DND-41 (cell line): ENCODE results near the gene BCL11B.

Experiments
- CTCF ChIP-seq: IDR thresholded peaks from 2 replicates; pipeline ENCODE4 v1.5.1; 2012; ENCODE audit warnings: borderline replicate concordance, low read length, moderate library complexity, mild to moderate bottlenecking; ENCODE audit not compliant: poor library complexity, severe bottlenecking; ENCODE audit errors: extremely low read depth
- EZH2 ChIP-seq: IDR thresholded peaks from 3 replicates; pipeline ENCODE4 v1.6.1; 2012; ENCODE audit warnings: borderline replicate concordance, low read depth, mild to moderate bottlenecking, moderate library complexity, low read length, inconsistent platforms; ENCODE audit not compliant: severe bottlenecking

- no peak for TF ChIP-seq CTCF
- TF ChIP-seq EZH2 = no peak
These were observed 38.6 kb downstream of the BCL11B start for GRCh38 chr14:99233222-99234035.
